Activated CD8-positive, alpha-beta memory T cell treated with anti-CD3 and anti-CD28 coated beads for 36 hours (primary cell): ENCODE data around the gene GAMT. TPM values are rescaled to one million over a fixed set of nuclear protein-coding genes. Genes with fewer than 3 reads are reported as not detected.

ENCODE experiments used
- CTCF ChIA-PET: fragments of 350-600 bp; sonication (Branson Sonifier 250); formaldehyde crosslinking; loops from one replicate; lab custom pipeline; 2021; ENCODE audit warnings: antibody characterized with exemption; lab: Charles Lee
- POLR2A ChIA-PET: fragments of 350-600 bp; sonication (Branson Sonifier 250); formaldehyde crosslinking; loops from one replicate; lab custom pipeline; 2021; ENCODE audit warnings: antibody characterized with exemption; lab: Charles Lee
- total RNA-seq, 2 experiments: library from RNA; stranded (reverse); gene quantifications; one replicate each; pipeline ENCODE4 v1.2.3, GENCODE V29; 2021

The GAMT gene
- total RNA-seq, 2 experiments from 2014 or later = 29.3 to 30.8 TPM

DNA sequence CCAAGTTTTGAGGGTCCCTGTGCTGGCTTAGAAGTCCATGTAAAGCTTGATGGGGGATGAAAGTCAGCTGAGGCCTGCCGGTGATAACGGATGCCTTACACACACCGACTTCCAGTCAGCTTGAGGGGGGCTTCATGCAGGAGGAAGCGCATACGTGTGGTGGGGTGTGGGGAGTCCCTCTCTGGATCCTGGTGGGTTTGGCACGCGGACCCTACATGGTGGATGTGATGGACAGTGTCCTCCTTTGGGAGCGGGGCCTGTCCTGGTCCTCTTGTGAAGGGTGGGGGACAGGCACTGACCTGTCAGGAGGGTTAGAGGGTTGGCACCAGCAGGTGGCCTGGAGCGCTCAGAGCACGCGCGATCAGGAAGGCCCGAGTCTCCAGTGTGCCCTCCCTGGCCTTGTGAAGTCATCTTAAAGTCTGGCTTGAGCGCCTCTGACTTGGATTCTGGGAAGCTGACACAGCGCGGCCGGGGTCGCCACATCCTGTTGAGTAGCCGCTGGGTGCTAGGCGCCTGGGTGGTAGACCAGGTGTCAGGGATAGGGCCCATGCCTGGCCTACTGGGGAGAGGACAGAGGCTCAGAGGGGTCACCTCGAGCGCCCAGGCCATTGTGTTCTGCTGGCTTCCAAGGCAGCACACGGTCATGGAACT lies 8.9 kb upstream of the GAMT start:
- POLR2A ChIA-PET = interaction anchor here (0.6 to 1.0 kb wide), 3 partner anchors 11 to 27 kb away, joined by 3 to 6 read pairs (median 3); no protein-coding TSS in a partner anchor
- CTCF ChIA-PET = interaction anchor here (1.0 to 1.3 kb wide), 2 partner anchors 35 to 86 kb away, joined by 3 to 4 read pairs; no protein-coding TSS in a partner anchor

- CTCF ChIA-PET = interaction anchor here (1.0 to 1.3 kb wide), 2 partner anchors 36 to 86 kb away, joined by 3 to 4 read pairs; no protein-coding TSS in a partner anchor
Observed at GRCh38 chr19:1409204-1410005, 8.1 kb upstream of the GAMT start.

GRCh38 chr19:1408300-1409203 lies 7.2 kb upstream of the GAMT start:
- ChIA-PET POLR2A (interaction anchor here (0.6 to 1.2 kb wide), 2 partner anchors 26 to 58 kb away, joined by 3 read pairs; no protein-coding TSS in a partner anchor), CTCF (interaction anchor here (0.5 kb wide), 1 partner anchor 180 kb away, joined by 3 read pairs; no protein-coding TSS in a partner anchor)

More at GRCh38 chr19:1409204-1410005, 8.1 kb upstream of the GAMT start:
- POLR2A ChIA-PET = interaction anchor here (0.6 to 1.2 kb wide), 2 partner anchors 27 to 57 kb away, joined by 3 to 6 read pairs; no protein-coding TSS in a partner anchor

- POLR2A ChIA-PET = no interaction called here
- CTCF ChIA-PET = no interaction called here
Observed at GRCh38 chr19:1407528-1408299, 6.4 kb upstream of the GAMT start, which contains the start of gene DAZAP1. Gene DAZAP1, plus strand, starts transcription at chr19:1407586. Its CDS starts 188 bp downstream, at chr19:1407774.

GRCh38 chr19:1406774-1407527 lies 5.6 kb upstream of the GAMT start:
- CTCF ChIA-PET = interaction anchor here (1.4 kb wide), 1 partner anchor 139 kb away, joined by 3 read pairs; no protein-coding TSS in a partner anchor
- POLR2A ChIA-PET = no interaction called here

- ChIA-PET CTCF (interaction anchor here (0.7 to 2.1 kb wide), 4 partner anchors 10 to 158 kb away, joined by 3 to 7 read pairs (median 3); no protein-coding TSS in a partner anchor), POLR2A (no interaction called here)
Observed at GRCh38 chr19:1402411-1403070, 1.2 kb upstream of the GAMT start.

DNA sequence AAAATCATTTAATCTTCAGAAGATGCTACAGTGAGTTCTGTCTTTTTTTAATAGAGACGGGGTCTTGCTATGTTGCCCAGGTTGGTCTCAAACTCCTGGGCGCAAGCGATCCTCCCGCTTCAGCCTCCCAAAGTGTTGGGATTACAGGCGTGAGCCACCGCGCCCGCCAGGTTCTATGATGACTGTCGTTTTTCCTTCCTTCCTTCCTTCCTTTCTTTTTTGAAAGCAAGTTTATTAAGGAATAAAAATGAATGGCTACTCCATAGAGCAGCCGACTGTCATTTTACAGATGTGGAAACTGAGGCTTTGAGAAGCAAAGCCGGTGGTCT lies 511 bp upstream of the GAMT start:
- ChIA-PET CTCF (interaction anchor here (2.1 kb wide), 1 partner anchor 158 kb away, joined by 7 read pairs; no protein-coding TSS in a partner anchor), POLR2A (no interaction called here)

DNA sequence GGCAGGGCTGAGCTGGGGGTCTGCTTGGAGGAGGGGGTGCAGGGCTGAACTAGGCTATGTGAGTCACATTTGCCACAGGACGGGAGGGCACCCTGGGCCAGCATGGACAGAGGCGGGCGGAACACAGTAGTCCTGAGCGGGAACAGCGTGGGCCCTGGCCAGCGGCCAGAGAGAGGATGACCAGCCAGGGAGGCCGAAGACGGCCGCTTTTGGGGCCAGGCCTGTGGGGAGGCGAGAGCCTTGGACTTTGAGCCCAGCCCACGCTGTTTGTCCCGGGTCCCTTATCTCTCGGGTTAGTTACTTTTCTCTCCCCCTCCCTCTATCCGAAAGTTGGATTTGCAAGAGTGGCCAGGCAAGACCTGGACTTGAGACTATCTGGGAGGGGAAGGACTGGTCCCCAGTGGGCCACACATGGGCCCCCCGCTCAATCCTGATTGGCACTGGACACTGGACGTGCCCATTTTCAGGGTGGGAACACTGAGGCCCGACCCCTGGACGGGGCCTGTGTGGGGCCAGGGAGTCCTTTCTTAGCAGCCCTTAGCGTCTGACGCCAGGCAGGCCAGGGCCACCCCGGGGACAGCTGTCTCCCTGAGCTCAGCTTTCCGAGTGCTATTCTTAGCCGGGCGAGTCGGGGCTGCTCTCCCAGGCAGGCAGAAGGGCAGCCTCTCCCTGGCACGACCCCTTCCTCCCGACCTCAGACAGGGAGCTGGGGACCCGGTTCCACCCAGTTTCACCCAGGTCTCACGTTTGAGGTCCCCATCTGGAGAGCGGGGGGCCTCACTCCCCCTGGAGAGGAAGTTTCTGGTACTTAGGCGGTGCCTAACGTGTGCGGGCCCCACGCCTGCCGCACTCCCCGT lies 833 bp downstream of the GAMT start:
- ChIA-PET CTCF (no interaction called here), POLR2A (no interaction called here)

DNA sequence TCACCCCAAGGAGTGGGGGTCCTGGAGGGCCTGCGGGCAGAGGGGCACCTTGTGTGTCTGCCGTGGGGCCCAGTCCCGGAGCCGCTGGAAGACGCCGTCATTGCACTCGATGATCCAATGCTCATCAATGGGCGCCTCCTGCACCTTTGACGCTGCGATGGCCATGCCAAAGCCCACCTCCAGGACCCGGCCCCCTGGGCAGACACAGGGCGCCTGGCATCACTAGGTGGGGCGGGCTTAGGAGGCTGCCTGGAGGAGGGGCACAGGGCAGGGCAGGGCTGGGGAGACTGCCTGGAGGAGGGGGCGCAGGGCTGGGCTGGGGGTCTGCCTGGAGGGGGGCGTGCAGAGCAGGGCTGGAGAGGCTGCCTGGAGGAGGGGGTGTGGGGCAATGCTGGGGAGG lies 1.6 kb downstream of the GAMT start:
- CTCF ChIA-PET = no interaction called here
- POLR2A ChIA-PET = no interaction called here

- POLR2A ChIA-PET = no interaction called here
- CTCF ChIA-PET = no interaction called here
Observed at GRCh38 chr19:1399079-1399478, 2.3 kb downstream of the GAMT start.

GRCh38 chr19:1397838-1398237 lies 3.5 kb downstream of the GAMT start:
- POLR2A ChIA-PET = no interaction called here
- CTCF ChIA-PET = interaction anchor here (1.3 kb wide), 1 partner anchor 15 kb away, joined by 3 read pairs; no protein-coding TSS in a partner anchor

DNA sequence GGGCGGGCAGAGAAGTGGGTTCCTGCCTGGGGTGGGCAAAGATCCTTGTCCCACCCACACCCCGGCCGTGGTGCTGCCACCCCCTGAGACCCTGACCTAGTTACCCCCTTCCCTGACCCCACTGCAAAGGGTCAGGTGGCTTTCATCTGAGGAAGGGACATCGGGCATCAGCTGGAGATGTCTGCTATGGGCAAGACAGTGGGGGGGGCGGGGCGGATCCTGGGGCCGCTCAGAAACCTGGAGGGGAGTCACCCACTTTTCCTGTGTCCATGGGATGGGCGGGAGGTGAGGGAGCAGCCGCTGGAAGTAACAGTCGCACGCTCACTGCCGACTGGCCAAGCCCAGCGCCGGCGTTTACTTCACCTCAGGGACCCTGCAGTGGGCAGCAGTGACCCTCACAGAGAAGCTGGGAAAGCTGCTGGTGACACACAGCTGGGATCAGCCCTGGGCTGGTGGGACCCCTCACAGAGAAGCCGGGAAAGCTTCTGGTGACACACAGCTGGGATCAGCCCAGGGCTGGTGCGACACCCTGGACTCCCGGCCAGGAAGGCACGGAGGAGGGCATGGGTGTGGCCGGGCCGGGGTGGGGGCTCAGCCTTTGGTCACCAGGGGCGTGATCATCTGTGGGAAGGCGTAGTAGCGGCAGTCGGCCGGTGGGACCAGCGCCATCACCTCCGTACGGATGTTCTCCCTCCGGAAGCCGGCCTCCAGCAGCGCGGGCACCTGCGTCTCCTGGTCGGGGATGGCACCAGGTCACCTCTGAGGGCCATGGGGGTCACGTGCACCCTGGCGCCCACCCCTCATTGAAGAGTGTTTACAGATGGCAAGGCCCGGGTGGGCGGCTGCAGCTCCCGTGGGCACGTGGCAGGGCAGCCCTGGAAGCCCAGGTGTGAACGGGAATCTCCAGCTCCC lies 4.3 kb downstream of the GAMT start:
- ChIA-PET POLR2A (interaction anchor here (0.6 kb wide), 1 partner anchor 30 kb away, joined by 4 read pairs; no protein-coding TSS in a partner anchor), CTCF (interaction anchor here (0.6 to 1.0 kb wide), 2 partner anchors 16 to 675 kb away, joined by 3 to 4 read pairs; no protein-coding TSS in a partner anchor)

GRCh38 chr19:1396019-1396767 lies 5.1 kb downstream of the GAMT start:
- ChIA-PET CTCF (interaction anchor here (0.6 to 1.0 kb wide), 2 partner anchors 17 to 676 kb away, joined by 3 to 4 read pairs; no protein-coding TSS in a partner anchor), POLR2A (interaction anchor here (0.6 kb wide), 1 partner anchor 31 kb away, joined by 4 read pairs; no protein-coding TSS in a partner anchor)
